HEK293T (cell line): Measurements from ENCODE around the gene PNMA8A.

Experiments used
- CTCF ChIA-PET: fragments of 350-600 bp; formaldehyde crosslinking; extraction: SDS; loops from one replicate; lab custom pipeline; 2021; ENCODE audit warnings: antibody characterized with exemption, inconsistent platforms; lab: Yijun Ruan, JAX
- POLR2A ChIA-PET: fragments of 350-600 bp; formaldehyde crosslinking; extraction: SDS; loops from one replicate; lab custom pipeline; 2020; ENCODE audit warnings: antibody characterized with exemption, inconsistent platforms; lab: Yijun Ruan, JAX
- DNase-seq: peaks from one replicate; pipeline ENCODE4 v3.0.0; 2012; ENCODE audit warnings: mixed read lengths; ENCODE audit errors: extremely low spot score
- ARNT ChIP-seq: fragments of 450-650 bp; IDR thresholded peaks from 2 replicates; pipeline ENCODE4 v1.6.1; 2017; ENCODE audit warnings: mild to moderate bottlenecking
- BHLHE40 ChIP-seq: fragments of 450-650 bp; IDR thresholded peaks from 2 replicates; pipeline ENCODE4 v1.6.1; 2016; ENCODE audit warnings: mild to moderate bottlenecking, moderate library complexity, borderline replicate concordance
- CTBP1 ChIP-seq: fragments of 450-650 bp; IDR thresholded peaks from 2 replicates; pipeline ENCODE4 v1.6.1; 2016; ENCODE audit warnings: borderline replicate concordance
- ELF4 ChIP-seq: fragments of 450-650 bp; IDR thresholded peaks from 2 replicates; pipeline ENCODE4 v1.6.1; 2017; ENCODE audit warnings: antibody characterized with exemption
- FOXA1 ChIP-seq: fragments of 450-650 bp; IDR thresholded peaks from 2 replicates; pipeline ENCODE4 v1.6.1; 2016; ENCODE audit warnings: mild to moderate bottlenecking
- FOXK2 ChIP-seq: fragments of 450-650 bp; IDR thresholded peaks from 2 replicates; pipeline ENCODE4 v1.6.1; 2016; ENCODE audit warnings: mild to moderate bottlenecking
- FOXM1 ChIP-seq: fragments of 450-650 bp; IDR thresholded peaks from 2 replicates; pipeline ENCODE4 v1.6.1; 2017; ENCODE audit warnings: mild to moderate bottlenecking, borderline replicate concordance
- HDGF ChIP-seq: fragments of 450-650 bp; IDR thresholded peaks from 2 replicates; pipeline ENCODE4 v1.6.1; 2017; ENCODE audit warnings: antibody characterized with exemption, borderline replicate concordance
- L3MBTL2 ChIP-seq: fragments of 450-650 bp; conservative IDR thresholded peaks from 2 replicates; pipeline ENCODE4 v1.6.1; 2016; ENCODE audit warnings: mild to moderate bottlenecking
- LEF1 ChIP-seq: fragments of 450-650 bp; IDR thresholded peaks from 2 replicates; pipeline ENCODE4 v1.6.1; 2017; ENCODE audit warnings: mild to moderate bottlenecking, borderline replicate concordance
- NFRKB ChIP-seq: fragments of 450-650 bp; IDR thresholded peaks from 2 replicates; pipeline ENCODE4 v1.6.1; 2016; ENCODE audit warnings: mild to moderate bottlenecking, moderate library complexity
- SP1 ChIP-seq: fragments of 450-650 bp; IDR thresholded peaks from 2 replicates; pipeline ENCODE4 v1.6.1; 2017
- SUZ12 ChIP-seq: fragments of 450-650 bp; IDR thresholded peaks from 2 replicates; pipeline ENCODE4 v1.6.1; 2016; ENCODE audit warnings: mild to moderate bottlenecking
- TARDBP ChIP-seq: fragments of 450-650 bp; IDR thresholded peaks from 2 replicates; pipeline ENCODE4 v1.6.1; 2016
- ZNF384 ChIP-seq: fragments of 450-650 bp; IDR thresholded peaks from 2 replicates; pipeline ENCODE4 v1.6.1; 2016
- TF ChIP-seq, protein P1 (sequence below): fragments of 450-650 bp; IDR thresholded peaks from 2 replicates; pipeline ENCODE4 v1.6.1; 2016

The PNMA8A gene

DNA sequence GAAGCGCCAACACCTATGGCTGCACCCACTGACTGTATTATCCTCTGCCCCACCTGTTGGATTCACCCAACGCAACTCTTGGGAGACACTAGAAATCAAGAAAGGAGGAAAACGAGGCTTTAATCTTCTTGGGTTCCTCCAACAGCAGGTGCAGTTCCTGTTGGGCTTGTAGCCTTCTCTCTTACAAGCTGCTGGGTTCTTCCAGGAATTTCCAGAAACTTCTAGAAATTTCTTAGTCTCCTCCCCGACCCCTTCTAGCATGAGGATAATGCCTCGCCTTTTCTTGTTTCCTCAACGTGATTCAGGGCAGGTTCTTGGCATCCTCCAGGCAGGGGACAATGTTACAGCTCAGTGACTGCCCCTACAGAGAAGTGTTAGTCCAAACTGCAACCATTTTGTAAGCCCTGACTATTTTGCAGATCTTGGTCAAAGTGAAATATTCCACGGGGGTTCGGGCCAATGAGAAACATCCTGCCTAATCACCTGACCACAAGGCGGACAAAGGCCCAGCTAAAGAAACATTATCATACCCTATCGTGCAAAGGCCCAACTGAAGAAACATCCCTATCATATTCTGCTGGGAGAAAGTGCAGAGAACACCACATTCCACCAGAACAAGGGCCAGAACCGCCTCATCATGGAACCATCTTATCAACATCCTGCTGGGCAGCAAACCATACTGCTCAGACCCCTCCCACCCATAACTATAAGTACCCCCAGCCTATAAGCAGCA is 614 bp upstream of the PNMA8A start:
- TF ChIP-seq, protein P1, sequence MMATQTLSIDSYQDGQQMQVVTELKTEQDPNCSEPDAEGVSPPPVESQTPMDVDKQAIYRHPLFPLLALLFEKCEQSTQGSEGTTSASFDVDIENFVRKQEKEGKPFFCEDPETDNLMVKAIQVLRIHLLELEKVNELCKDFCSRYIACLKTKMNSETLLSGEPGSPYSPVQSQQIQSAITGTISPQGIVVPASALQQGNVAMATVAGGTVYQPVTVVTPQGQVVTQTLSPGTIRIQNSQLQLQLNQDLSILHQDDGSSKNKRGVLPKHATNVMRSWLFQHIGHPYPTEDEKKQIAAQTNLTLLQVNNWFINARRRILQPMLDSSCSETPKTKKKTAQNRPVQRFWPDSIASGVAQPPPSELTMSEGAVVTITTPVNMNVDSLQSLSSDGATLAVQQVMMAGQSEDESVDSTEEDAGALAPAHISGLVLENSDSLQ, result no peak
- TF ChIP-seq FOXA1 (no peak), L3MBTL2 (no peak), ELF4 (no peak), CTBP1 (no peak), LEF1 (no peak), NFRKB (no peak), ARNT (no peak), TARDBP (no peak), SUZ12 (no peak), ZNF384 (no peak), FOXK2 (no peak), HDGF (no peak), FOXM1 (no peak), BHLHE40 (no peak)
- POLR2A ChIA-PET, result interaction anchor here (1.1 kb wide), 1 partner anchor 58 kb away, joined by 3 read pairs; the partner anchor contains the start of gene CCDC8
- CTCF ChIA-PET, result no interaction called here
- DNase-seq, result no peak

DNA sequence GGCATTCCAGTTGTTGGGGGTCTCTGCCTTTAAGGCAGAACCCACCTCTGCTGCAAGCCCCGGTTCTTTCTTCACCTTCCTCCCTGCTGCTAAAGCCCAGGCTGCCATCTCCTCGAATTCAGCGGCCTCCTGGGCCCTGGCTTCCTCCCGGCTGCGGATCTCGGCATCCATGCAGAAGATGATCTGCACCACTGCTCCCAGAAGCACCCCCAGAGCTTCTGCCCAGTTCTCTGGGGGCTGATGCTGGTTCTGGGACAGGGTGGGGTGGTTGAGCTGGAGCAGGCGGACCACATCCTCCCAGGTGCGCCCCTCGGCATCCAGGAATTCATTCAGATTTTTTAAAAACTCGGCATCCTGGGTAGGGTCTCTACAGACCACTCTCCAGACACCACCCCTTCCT is 987 bp downstream of the PNMA8A start:
- ChIA-PET POLR2A (interaction anchor here (0.8 kb wide), 1 partner anchor 64 kb away, joined by 3 read pairs; no protein-coding TSS in a partner anchor), CTCF (no interaction called here)
- no peak for DNase-seq
- no peak for TF ChIP-seq FOXM1
- TF ChIP-seq TARDBP, result no peak
- no peak for TF ChIP-seq ELF4
- TF ChIP-seq FOXK2, result no peak
- no peak for TF ChIP-seq L3MBTL2
- no peak for TF ChIP-seq CTBP1
- TF ChIP-seq SUZ12, result no peak
- TF ChIP-seq, protein P1, result no peak
- TF ChIP-seq SP1, result no peak
- no peak for TF ChIP-seq FOXA1

DNA sequence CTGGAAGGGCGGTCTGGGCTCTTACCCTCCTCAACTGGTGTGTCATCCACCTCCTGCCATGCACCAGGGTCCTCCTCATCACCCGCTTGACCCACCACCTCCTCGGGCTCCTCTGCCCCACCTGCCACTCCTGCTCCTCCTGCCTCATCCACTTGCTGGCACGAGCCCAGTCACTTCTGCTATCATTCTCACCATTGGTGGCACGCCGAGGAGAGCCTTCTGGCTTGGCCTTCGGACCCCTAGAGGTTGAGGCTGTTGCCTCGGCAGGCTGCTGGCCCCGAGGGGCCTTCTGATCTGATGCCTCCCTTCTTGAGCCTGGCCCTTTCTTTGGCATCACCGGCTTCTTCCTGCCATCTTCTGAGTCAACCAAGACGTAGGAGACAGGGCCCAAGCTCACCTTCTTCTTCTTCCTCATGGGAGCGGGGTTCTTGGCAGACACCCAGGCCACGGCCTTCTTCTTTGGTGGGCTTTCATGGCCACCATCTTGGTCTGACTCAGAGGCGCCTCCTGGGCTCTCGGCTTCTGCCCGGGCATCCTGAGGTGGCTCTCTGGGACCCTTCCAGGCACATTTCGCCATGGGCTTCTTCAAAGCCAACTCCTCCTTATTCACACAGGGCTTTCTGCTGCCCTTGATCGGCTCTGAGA is 1.7 kb downstream of the PNMA8A start:
- no peak for DNase-seq
- TF ChIP-seq FOXA1, result no peak
- TF ChIP-seq NFRKB, result no peak
- TF ChIP-seq HDGF, result no peak
- TF ChIP-seq CTBP1, result no peak
- TF ChIP-seq L3MBTL2, result no peak
- TF ChIP-seq FOXK2, result no peak
- no peak for TF ChIP-seq ELF4
- no peak for TF ChIP-seq ARNT
- TF ChIP-seq, protein P1, result no peak
- TF ChIP-seq SUZ12, result no peak
- no peak for TF ChIP-seq LEF1
- no peak for TF ChIP-seq ZNF384
- no peak for TF ChIP-seq SP1
- no peak for TF ChIP-seq TARDBP
- TF ChIP-seq BHLHE40, result no peak
- no peak for TF ChIP-seq FOXM1
- ChIA-PET POLR2A (no interaction called here), CTCF (no interaction called here)

DNA sequence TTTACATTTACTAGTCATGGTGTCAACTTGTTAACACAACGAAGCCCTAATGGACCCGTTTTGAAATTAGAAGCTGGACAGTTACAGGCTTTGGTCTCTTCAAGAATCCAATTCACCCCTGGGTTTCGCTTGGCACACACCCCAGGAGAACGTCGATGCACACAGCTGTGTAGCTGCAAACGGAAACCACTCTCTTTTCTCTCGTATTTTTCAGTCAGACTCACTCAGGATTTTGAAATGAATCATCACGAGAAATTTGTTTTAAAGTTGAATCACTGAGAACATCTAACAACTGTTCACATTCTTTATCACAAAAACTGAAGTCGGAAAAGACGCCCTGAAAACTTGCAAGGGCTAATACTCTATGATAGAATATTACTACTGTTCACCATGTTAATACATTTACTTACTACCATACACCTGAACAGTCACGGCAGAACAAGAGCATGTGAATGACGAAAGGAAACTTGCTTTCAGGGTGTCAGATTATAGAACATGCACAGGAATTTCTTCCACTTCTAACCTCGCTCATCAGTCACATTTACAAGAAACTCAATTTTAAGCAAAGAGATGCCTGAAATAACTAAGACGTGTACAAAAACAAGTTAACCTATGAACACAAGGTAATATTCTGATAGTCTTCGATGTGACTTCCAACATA is 4.7 kb downstream of the PNMA8A start:
- ChIA-PET CTCF (no interaction called here), POLR2A (no interaction called here)
- DNase-seq, result no peak
- TF ChIP-seq CTBP1 (no peak), TARDBP (no peak), BHLHE40 (no peak), LEF1 (no peak), SP1 (no peak), NFRKB (no peak)

DNA sequence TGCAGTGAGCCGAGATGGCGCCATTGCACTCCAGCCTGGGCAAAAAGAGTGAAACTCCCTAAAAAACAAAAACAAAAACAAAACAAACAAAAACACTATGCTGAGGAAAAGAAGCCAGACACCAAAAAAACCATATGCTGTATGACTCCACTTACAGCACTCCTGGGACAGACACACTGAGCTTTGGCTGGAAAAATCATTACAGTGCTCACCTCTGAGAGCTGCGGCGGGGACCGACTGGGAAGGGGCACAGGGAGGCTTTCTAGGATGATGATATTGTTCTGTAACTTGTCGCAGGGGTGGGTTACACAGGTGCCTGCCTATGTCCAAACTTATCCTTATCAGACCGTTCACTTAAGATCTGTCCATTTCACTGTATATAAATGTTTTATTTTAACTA is 7.8 kb downstream of the PNMA8A start:
- ChIA-PET CTCF (no interaction called here), POLR2A (no interaction called here)
- DNase-seq, result no peak
- TF ChIP-seq CTBP1, result no peak
- TF ChIP-seq FOXA1, result no peak
- TF ChIP-seq HDGF, result no peak
- TF ChIP-seq LEF1, result no peak
- TF ChIP-seq ELF4, result no peak
- no peak for TF ChIP-seq ARNT
- TF ChIP-seq SUZ12, result no peak
- TF ChIP-seq BHLHE40, result no peak
- TF ChIP-seq SP1, result no peak
- no peak for TF ChIP-seq ZNF384
- no peak for TF ChIP-seq FOXM1
- no peak for TF ChIP-seq NFRKB
- TF ChIP-seq, protein P1, result no peak
- TF ChIP-seq TARDBP, result no peak
- TF ChIP-seq L3MBTL2, result no peak
- no peak for TF ChIP-seq FOXK2
